DND-41 (cell line): ENCODE measurements around the gene CTU2.
A peak's percentile ranks its signal among the peaks of the same experiment; 100 is the strongest.

Experiments
- ATAC-seq: fragments of 200-7000 bp; cut with Tn5 transposase; 3 replicates; pipeline ENCODE4 v1.9.1; 2021; ENCODE audit warnings: low read depth; ENCODE audit not compliant: insufficient read depth
- DNase-seq: peaks from one replicate; pipeline ENCODE4 v3.0.0-alpha.2; 2020
- H2AFZ ChIP-seq: 2 replicates; pipeline ENCODE4 v1.6.0; 2012; ENCODE audit warnings: low read depth, low read length
- H3K27ac ChIP-seq: 2 replicates; pipeline ENCODE4 v1.5.1; 2012; ENCODE audit warnings: low read length, inconsistent platforms
- H3K27me3 ChIP-seq: fragments of 200-600 bp; sonication (generic); 2 replicates; pipeline ENCODE4 v1.6.0; 2012; ENCODE audit warnings: low read length, mild to moderate bottlenecking, inconsistent platforms; ENCODE audit not compliant: insufficient read depth, poor library complexity
- H3K36me3 ChIP-seq: 2 replicates; pipeline ENCODE4 v1.5.1; 2012; ENCODE audit warnings: low read length, inconsistent platforms; ENCODE audit not compliant: insufficient read depth
- H3K4me1 ChIP-seq: 2 replicates; pipeline ENCODE4 v1.5.1; 2012; ENCODE audit warnings: mild to moderate bottlenecking, low read length; ENCODE audit not compliant: insufficient read depth
- H3K4me2 ChIP-seq: 2 replicates; pipeline ENCODE4 v1.6.0; 2012; ENCODE audit warnings: mild to moderate bottlenecking, moderate library complexity, low read length, inconsistent platforms; ENCODE audit not compliant: insufficient read depth
- H3K4me3 ChIP-seq, 2 experiments: fragments of 200-600 bp in 1 of 2; shearing (Covaris generic) in 1 of 2; 2 replicates each; pipeline ENCODE4 v1.5.1; 2012 to 2016; ENCODE audit warnings: inconsistent platforms in 2 of 2, low read length in 2 of 2, mild to moderate bottlenecking in 2 of 2, low read depth in 1 of 2, moderate library complexity in 1 of 2
- H3K79me2 ChIP-seq: 2 replicates; pipeline ENCODE4 v1.6.0; 2012; ENCODE audit warnings: low read length, inconsistent platforms; ENCODE audit not compliant: insufficient read depth
- H3K9ac ChIP-seq: 2 replicates; pipeline ENCODE4 v1.6.0; 2012; ENCODE audit warnings: low read depth, mild to moderate bottlenecking, inconsistent platforms, low read length, moderate library complexity
- H3K9me3 ChIP-seq: 2 replicates; pipeline ENCODE4 v1.5.1; 2012; ENCODE audit warnings: low read length, moderate library complexity, mild to moderate bottlenecking, inconsistent platforms; ENCODE audit not compliant: insufficient read depth, severe bottlenecking
- H4K20me1 ChIP-seq: 2 replicates; pipeline ENCODE4 v1.6.0; 2012; ENCODE audit warnings: low read length; ENCODE audit not compliant: insufficient read depth
- EZH2 ChIP-seq: IDR thresholded peaks from 3 replicates; pipeline ENCODE4 v1.6.1; 2012; ENCODE audit warnings: borderline replicate concordance, low read depth, mild to moderate bottlenecking, moderate library complexity, low read length, inconsistent platforms; ENCODE audit not compliant: severe bottlenecking
- TF ChIP-seq, protein P1 (sequence below): IDR thresholded peaks from 2 replicates; pipeline ENCODE4 v1.5.1; 2012; ENCODE audit warnings: borderline replicate concordance, low read length, moderate library complexity, mild to moderate bottlenecking; ENCODE audit not compliant: poor library complexity, severe bottlenecking; ENCODE audit errors: extremely low read depth

The CTU2 gene

GRCh38 chr16:88721815-88722755, 15.8 kb downstream of the CTU2 start:
- no peaks in the 10 kb centered on the region for H3K27me3 ChIP-seq
- ATAC-seq (no peak), DNase-seq (no peak)
- H3K4me1 ChIP-seq = no peaks in the 10 kb centered on the region
- peaks cover 98% of the 10 kb centered on the region for H3K36me3 ChIP-seq
- H3K27ac ChIP-seq = no peak overlapping the region
- H3K9ac ChIP-seq = no peak overlapping the region
- H3K4me3 ChIP-seq = no peak overlapping the region
- H3K79me2 ChIP-seq = no peaks in the 10 kb centered on the region
- no peak overlapping the region for H3K4me2 ChIP-seq
- no peaks in the 10 kb centered on the region for H3K9me3 ChIP-seq
- H2AFZ ChIP-seq = no peak overlapping the region
- H4K20me1 ChIP-seq = peaks cover 19% of the 10 kb centered on the region
- TF ChIP-seq, protein P1, sequence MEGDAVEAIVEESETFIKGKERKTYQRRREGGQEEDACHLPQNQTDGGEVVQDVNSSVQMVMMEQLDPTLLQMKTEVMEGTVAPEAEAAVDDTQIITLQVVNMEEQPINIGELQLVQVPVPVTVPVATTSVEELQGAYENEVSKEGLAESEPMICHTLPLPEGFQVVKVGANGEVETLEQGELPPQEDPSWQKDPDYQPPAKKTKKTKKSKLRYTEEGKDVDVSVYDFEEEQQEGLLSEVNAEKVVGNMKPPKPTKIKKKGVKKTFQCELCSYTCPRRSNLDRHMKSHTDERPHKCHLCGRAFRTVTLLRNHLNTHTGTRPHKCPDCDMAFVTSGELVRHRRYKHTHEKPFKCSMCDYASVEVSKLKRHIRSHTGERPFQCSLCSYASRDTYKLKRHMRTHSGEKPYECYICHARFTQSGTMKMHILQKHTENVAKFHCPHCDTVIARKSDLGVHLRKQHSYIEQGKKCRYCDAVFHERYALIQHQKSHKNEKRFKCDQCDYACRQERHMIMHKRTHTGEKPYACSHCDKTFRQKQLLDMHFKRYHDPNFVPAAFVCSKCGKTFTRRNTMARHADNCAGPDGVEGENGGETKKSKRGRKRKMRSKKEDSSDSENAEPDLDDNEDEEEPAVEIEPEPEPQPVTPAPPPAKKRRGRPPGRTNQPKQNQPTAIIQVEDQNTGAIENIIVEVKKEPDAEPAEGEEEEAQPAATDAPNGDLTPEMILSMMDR = no peak
- TF ChIP-seq EZH2 = no peak

DNA sequence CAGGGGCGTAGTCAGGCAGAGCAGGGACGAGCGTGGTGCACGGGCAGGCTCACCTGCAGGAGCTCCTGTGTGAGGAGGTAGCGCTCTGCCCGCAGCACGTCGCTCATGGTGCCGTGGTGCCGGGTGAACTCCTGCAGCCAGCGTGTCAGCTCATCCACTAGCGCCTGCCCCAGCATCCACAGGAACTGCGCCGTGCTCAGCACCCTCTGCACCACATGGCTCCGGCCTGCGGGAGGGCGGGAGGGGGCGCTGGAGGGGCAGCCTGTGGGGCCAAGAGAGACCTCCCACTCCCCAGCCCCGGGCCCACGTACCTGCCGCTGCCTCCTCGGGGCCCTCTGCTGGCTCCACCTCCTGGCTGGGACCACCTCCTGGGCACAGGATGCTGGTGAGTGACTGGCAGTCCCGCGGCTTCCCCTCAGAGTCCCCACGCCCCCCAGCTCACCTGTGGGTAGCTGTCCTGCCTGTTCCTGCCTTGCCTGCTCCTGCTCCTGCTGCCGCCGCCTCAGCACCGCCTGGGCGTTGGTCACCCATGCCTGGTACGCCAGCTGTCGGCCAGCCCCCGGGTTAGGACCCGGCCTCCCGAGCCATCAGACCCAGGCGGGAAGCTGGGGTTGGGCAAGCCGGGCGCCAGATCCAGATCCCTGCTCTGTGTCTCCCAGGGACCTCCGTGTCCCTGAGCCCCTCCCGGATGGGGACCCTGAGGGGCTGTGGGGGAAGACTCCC, 16.6 kb downstream of the CTU2 start:
- H3K36me3 ChIP-seq = peaks cover 97% of the 10 kb centered on the region
- TF ChIP-seq, protein P1 = no peak
- TF ChIP-seq EZH2 = no peak

GRCh38 chr16:88723507-88723887, 17.2 kb downstream of the CTU2 start:
- no peak overlapping the region for H3K4me2 ChIP-seq
- no peak overlapping the region for H2AFZ ChIP-seq
- H3K36me3 ChIP-seq = peaks cover 92% of the 10 kb centered on the region
- DNase-seq (no peak), ATAC-seq (no peak)
- no peak overlapping the region for H3K9ac ChIP-seq
- no peaks in the 10 kb centered on the region for H3K79me2 ChIP-seq
- no peaks in the 10 kb centered on the region for H3K4me1 ChIP-seq
- peaks cover 16% of the 10 kb centered on the region for H4K20me1 ChIP-seq
- H3K4me3 ChIP-seq = no peak overlapping the region
- no peaks in the 10 kb centered on the region for H3K27me3 ChIP-seq
- TF ChIP-seq EZH2 = no peak
- TF ChIP-seq, protein P1 = no peak
- no peaks in the 10 kb centered on the region for H3K9me3 ChIP-seq
- H3K27ac ChIP-seq = no peak overlapping the region

More for the DNA sequence above, 16.6 kb downstream of the CTU2 start:
- Histone ChIP-seq H3K27ac (no peak overlapping the region), H3K4me2 (no peak overlapping the region), H3K79me2 (no peaks in the 10 kb centered on the region), H3K9me3 (no peaks in the 10 kb centered on the region), H3K9ac (no peak overlapping the region), H3K4me3 (no peak overlapping the region), H2AFZ (no peak overlapping the region), H3K27me3 (no peaks in the 10 kb centered on the region), H3K4me1 (no peaks in the 10 kb centered on the region), H4K20me1 (peaks cover 19% of the 10 kb centered on the region)
- ATAC-seq = 0 out of 3 replicates have a peak, but pooled peaks have one; percentile 10
- no peak for DNase-seq
